Neural cell (in vitro differentiated cells): ENCODE measurements around the gene KCTD11.

Experiments used
- CTCF ChIP-seq: fragments of 450-650 bp; IDR thresholded peaks from 2 replicates; pipeline ENCODE4 v1.5.1; 2014; ENCODE audit warnings: antibody characterized with exemption, mild to moderate bottlenecking, moderate library complexity; ENCODE audit not compliant: poor library complexity, severe bottlenecking
- EP300 ChIP-seq: fragments of 450-650 bp; conservative IDR thresholded peaks from 2 replicates; pipeline ENCODE4 v1.6.1; 2014; ENCODE audit warnings: antibody characterized with exemption, mild to moderate bottlenecking, moderate library complexity; ENCODE audit not compliant: poor library complexity, severe bottlenecking
- EZH2 ChIP-seq: fragments of 200-600, 300-800 bp; shearing (Covaris generic), sonication (generic); IDR thresholded peaks from 2 replicates; pipeline ENCODE4 v1.6.1; 2014; ENCODE audit warnings: antibody characterized with exemption, low read length, borderline replicate concordance, mild to moderate bottlenecking; ENCODE audit not compliant: insufficient read depth, poor library complexity, severe bottlenecking
- MXI1 ChIP-seq: fragments of 450-650 bp; conservative IDR thresholded peaks from 2 replicates; pipeline ENCODE4 v1.6.1; 2014; ENCODE audit warnings: antibody characterized with exemption, mild to moderate bottlenecking; ENCODE audit not compliant: poor library complexity, severe bottlenecking
- POLR2AphosphoS5 ChIP-seq: IDR thresholded peaks from 2 replicates; pipeline ENCODE4 v1.6.1; 2012
- RAD21 ChIP-seq: fragments of 450-650 bp; conservative IDR thresholded peaks from 2 replicates; pipeline ENCODE4 v1.6.1; 2014; ENCODE audit warnings: antibody characterized with exemption, mild to moderate bottlenecking, moderate library complexity
- SMC3 ChIP-seq: fragments of 450-650 bp; conservative IDR thresholded peaks from 2 replicates; pipeline ENCODE4 v1.6.1; 2014; ENCODE audit warnings: antibody characterized with exemption, mild to moderate bottlenecking, moderate library complexity; ENCODE audit not compliant: poor library complexity
- TAF1 ChIP-seq: IDR thresholded peaks from 2 replicates; pipeline ENCODE4 v1.6.1; 2012; ENCODE audit warnings: low read depth
- TF ChIP-seq, protein P1 (sequence below): IDR thresholded peaks from 2 replicates; pipeline ENCODE4 v1.6.1; 2012; ENCODE audit warnings: borderline replicate concordance

DNA sequence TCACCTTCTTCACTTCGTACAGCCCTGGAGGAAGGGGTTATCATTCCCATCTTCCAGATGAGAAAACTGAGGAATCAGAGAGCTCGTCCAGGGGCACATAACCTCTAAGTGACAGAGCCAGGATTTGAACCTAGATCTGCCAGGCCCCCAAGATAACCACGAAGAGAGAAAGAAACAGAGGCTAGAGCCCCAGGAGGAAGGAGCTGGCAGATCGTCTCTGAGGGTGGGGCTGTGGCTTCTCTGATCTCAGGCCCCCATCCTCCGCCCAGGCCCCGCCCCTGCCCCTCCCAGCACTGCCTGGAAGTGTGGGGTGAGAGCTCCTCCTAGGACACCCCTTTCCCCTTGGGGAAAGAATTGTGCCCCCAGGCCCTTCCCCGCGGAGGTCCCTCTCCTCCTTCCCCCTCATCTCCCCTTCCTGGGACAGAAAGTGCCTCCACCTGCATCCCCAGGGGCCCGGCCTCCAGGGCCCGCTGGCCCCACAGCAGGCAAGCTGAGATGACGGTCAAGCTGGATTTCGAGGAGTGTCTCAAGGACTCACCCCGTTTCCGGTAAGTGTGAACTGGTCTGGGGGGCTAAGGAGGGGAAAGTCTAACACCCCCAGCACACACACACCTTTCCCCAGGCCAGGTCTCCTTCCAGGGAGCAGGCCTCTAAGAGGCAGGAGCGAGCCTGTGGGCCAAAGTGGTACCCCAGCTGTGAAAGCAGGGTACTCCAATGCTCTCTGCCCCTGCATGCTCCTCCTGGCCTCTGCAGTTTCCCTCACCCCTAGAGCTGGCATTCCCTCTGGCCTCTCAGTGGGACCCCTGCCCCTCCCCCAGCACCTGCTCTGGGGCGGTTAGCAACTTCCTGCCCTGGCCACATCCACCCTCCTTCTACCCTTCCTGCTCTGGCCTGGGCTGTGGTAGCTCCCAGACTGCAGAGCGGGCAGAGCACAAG is 15.5 kb upstream of the KCTD11 start, which contains the start of gene ACAP1:
- TF ChIP-seq CTCF = no peak
- no peak for TF ChIP-seq POLR2AphosphoS5
- TF ChIP-seq TAF1 = no peak
- no peak for TF ChIP-seq EZH2
- no peak for TF ChIP-seq EP300
- TF ChIP-seq, protein P1, sequence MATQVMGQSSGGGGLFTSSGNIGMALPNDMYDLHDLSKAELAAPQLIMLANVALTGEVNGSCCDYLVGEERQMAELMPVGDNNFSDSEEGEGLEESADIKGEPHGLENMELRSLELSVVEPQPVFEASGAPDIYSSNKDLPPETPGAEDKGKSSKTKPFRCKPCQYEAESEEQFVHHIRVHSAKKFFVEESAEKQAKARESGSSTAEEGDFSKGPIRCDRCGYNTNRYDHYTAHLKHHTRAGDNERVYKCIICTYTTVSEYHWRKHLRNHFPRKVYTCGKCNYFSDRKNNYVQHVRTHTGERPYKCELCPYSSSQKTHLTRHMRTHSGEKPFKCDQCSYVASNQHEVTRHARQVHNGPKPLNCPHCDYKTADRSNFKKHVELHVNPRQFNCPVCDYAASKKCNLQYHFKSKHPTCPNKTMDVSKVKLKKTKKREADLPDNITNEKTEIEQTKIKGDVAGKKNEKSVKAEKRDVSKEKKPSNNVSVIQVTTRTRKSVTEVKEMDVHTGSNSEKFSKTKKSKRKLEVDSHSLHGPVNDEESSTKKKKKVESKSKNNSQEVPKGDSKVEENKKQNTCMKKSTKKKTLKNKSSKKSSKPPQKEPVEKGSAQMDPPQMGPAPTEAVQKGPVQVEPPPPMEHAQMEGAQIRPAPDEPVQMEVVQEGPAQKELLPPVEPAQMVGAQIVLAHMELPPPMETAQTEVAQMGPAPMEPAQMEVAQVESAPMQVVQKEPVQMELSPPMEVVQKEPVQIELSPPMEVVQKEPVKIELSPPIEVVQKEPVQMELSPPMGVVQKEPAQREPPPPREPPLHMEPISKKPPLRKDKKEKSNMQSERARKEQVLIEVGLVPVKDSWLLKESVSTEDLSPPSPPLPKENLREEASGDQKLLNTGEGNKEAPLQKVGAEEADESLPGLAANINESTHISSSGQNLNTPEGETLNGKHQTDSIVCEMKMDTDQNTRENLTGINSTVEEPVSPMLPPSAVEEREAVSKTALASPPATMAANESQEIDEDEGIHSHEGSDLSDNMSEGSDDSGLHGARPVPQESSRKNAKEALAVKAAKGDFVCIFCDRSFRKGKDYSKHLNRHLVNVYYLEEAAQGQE = no peak
- no peak for TF ChIP-seq RAD21
- no peak for TF ChIP-seq SMC3
- TF ChIP-seq MXI1 = no peak
